ENCODE measurements around the gene PLD5.
"Not testable (repeated sequence)": the region's sequence is repeated elsewhere in the genome, so short reads cannot be mapped to it uniquely, and the experiment has no call there.

The PLD5 gene

GRCh38 chr1:242212401-242212800 is 312.1 kb downstream of the PLD5 start:
- no peak for DNase-seq (ENCODE audit: low spot score)

GRCh38 chr1:242211254-242212022 is 313.1 kb downstream of the PLD5 start:
- DNase-seq (ENCODE audit: low spot score), result peak; percentile 14

GRCh38 chr1:242210316-242210715 is 314.2 kb downstream of the PLD5 start:
- DNase-seq (ENCODE audit: low spot score), result not testable (repeated sequence)

- no peak for DNase-seq (ENCODE audit: low spot score)
Observed at GRCh38 chr1:242209063-242209462, 315.4 kb downstream of the PLD5 start.

DNA sequence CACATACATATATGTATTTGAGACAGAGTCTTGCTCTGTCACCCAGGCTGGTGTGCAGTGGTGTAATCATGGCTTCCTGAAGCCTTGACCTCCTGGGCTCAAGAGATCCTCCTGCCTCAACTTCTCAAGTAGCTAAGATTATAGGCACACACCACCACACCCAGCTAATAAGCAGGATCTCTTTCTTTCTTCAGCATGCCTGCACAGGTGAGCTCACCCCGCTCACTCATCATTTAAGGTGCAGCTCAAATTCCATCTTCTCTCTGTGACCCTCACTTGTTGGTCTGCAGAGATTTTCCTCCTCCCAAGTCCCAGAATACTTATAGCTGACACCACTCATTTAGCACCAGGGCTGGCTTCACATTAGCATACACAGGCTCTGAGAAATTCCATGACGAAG is 316.5 kb downstream of the PLD5 start:
- no peak for DNase-seq (ENCODE audit: low spot score)

DNA sequence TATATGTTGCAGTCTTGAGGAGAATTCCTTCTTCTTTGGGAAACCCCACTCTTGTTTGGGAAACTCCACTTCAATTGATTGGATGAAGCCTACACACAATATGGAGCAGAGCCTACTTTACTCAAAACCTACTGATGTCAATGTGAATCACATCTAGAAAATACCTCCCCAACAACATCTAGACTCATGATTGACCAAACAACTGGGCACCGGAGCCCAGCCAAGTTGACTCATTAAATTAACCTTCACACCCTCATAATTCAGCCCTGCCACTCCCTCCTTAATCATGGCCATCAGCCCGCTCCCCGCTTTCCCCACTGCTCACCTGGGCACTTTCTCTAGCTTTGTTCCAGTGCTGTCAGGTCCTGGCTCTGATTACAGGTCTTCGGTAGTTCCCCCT is 317.5 kb downstream of the PLD5 start:
- no peak for DNase-seq (ENCODE audit: low spot score)

- DNase-seq (ENCODE audit: low spot score), result no peak
Observed at GRCh38 chr1:242205622-242206489, 318.6 kb downstream of the PLD5 start.

GRCh38 chr1:242203262-242203661 is 321.2 kb downstream of the PLD5 start:
- DNase-seq (ENCODE audit: low spot score), result no peak

DNA sequence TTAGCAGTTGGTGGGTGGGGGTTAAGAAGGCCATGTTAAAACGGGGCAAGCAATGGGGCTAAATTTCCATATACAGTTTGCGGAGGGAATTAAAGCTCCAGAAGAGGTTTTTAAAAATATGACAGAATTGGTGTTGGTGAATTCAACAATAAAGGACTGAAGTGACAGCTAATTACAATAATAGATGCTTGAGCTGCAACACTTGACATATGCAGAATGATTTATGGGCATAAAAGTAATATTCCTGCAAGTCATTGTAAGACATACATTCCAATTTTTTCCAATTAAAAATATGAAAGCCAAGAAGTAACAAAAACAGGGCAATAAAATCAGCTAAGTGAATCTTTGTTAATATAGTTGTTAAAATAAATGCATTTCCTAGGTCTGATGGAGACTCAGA is 323.4 kb downstream of the PLD5 start:
- DNase-seq (ENCODE audit: low spot score), result no peak

- no peak for DNase-seq (ENCODE audit: low spot score)
Observed at GRCh38 chr1:242199776-242200458, 324.6 kb downstream of the PLD5 start.

- DNase-seq (ENCODE audit: low spot score), result no peak
Observed at GRCh38 chr1:242197907-242198820, 326.3 kb downstream of the PLD5 start.

DNA sequence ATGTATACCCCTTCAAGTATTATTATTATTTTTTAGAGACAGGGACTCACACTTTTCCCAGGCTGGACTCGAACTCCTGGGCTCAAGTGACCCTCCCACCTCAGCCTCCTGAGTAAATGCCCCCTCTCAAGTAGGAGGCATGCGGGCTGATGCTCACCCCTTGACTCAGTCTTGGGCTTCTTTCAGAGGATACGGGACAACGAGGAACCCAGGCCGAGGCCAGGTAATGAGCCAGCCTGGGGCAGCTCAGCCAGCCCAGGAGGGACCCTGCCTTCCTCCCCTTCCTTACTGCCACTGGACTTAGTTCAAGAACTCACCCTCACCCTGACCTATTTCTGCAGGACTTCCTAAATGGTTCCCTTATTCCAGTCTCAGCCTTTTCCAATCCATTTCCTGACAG is 327.6 kb downstream of the PLD5 start:
- DNase-seq (ENCODE audit: low spot score), result no peak

GRCh38 chr1:242196101-242196500 is 328.4 kb downstream of the PLD5 start:
- no peak for DNase-seq (ENCODE audit: low spot score)

DNA sequence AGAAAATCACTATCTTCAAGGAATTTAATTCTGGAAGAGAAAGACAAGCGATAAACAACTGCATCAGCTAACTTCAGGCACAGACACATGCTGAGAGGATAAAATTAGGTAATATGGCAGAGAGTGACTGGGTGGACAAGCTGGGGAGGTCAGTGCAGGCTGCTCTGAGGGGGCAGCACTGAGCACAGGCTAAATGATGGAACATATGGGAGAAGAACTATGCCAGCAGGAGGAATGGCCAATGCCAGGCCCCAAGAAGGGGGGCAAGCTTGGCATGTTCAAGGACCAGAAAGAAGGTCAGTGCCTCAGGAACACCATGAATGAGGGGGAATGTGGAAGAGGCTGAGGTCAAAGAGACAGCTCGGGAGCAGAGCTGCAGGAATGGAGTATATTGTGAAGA is 334.9 kb downstream of the PLD5 start:
- no peak for DNase-seq (ENCODE audit: low spot score)

GRCh38 chr1:242187816-242188215 is 336.7 kb downstream of the PLD5 start:
- no peak for DNase-seq (ENCODE audit: low spot score)

DNA sequence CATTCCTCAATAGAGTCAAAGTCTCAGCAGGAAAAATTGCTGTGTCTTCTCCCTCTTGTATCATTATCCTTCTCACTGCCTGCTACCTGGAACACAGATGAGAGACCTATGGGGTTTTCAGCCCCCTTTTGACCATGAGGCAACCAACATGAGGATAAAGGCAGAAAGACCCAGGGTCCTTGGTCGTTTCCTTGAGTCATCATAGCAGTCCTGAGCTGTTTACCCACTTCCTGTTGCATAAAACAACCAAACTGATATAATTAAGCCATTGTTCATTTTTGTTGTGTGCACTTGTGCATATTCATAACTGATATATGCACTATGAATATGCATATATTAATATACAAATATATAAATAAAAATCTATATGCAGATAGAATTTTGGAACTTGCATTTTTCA is 337.3 kb downstream of the PLD5 start:
- DNase-seq (ENCODE audit: low spot score), result no peak

GRCh38 chr1:242185731-242186130 is 338.8 kb downstream of the PLD5 start:
- no peak for DNase-seq (ENCODE audit: low spot score)

DNA sequence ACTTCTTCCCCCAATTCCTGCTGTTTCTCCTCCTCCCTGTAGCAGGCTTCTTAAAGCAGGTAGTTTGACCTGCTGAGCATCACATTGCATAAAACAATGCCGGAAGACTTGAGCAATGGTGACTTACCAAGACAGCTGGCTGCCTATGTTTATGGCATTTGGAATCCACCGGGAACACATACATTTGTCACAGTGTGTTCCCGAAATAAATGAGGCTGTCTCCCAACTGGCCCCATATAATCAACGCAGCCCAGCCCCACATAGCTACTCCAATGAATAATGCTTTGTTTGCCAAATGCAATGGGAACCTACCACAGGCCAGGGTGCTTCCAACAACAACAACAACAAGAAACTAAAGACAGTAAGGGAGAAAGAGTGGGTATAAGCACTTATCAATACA is 339.5 kb downstream of the PLD5 start:
- no peak for DNase-seq (ENCODE audit: low spot score)

GRCh38 chr1:242179767-242180166 is 344.7 kb downstream of the PLD5 start:
- not testable (repeated sequence) for DNase-seq (ENCODE audit: low spot score)

- no peak for DNase-seq (ENCODE audit: low spot score)
Observed at GRCh38 chr1:242178924-242179708, 345.4 kb downstream of the PLD5 start.

GRCh38 chr1:242178436-242178835 is 346.1 kb downstream of the PLD5 start:
- no peak for DNase-seq (ENCODE audit: low spot score)

Measured in SW480 (cell line).